Mesodermal cell (in vitro differentiated cells): Measurements from ENCODE around the gene IGF1R.

Experiments
- H3K27ac ChIP-seq: 2 replicates; pipeline ENCODE4 v1.7.0; 2013; ENCODE audit warnings: mild to moderate bottlenecking, low read depth, low read length, moderate library complexity; ENCODE audit not compliant: severe bottlenecking
- H3K36me3 ChIP-seq: 2 replicates; pipeline ENCODE4 v1.7.1; 2013; ENCODE audit warnings: mild to moderate bottlenecking, low read length, moderate library complexity; ENCODE audit not compliant: control insufficient read depth, insufficient read depth
- H3K4me1 ChIP-seq: one replicate; pipeline ENCODE4 v1.7.1; 2013; ENCODE audit warnings: mild to moderate bottlenecking, low read length; ENCODE audit not compliant: insufficient read depth, control insufficient read depth, poor library complexity, severe bottlenecking
- H3K4me3 ChIP-seq: 2 replicates; pipeline ENCODE4 v1.7.0; 2013; ENCODE audit warnings: low read length, control low read depth, mild to moderate bottlenecking; ENCODE audit not compliant: insufficient read depth, poor library complexity, severe bottlenecking; ENCODE audit errors: extremely low read depth
- H3K9me3 ChIP-seq: 2 replicates; pipeline ENCODE4 v1.7.1; 2013; ENCODE audit warnings: mild to moderate bottlenecking, low read length, moderate library complexity; ENCODE audit not compliant: control insufficient read depth
- WGBS, 2 experiments: methylation state at CpG; one replicate each; pipeline ENCODE4 v1.1.5; 2013; ENCODE audit warnings: missing lambda C conversion rate in 2 of 2; ENCODE audit not compliant: insufficient coverage in 2 of 2; 5-methylcytosine and 5-hydroxymethylcytosine counted together

IGF1R gene

DNA sequence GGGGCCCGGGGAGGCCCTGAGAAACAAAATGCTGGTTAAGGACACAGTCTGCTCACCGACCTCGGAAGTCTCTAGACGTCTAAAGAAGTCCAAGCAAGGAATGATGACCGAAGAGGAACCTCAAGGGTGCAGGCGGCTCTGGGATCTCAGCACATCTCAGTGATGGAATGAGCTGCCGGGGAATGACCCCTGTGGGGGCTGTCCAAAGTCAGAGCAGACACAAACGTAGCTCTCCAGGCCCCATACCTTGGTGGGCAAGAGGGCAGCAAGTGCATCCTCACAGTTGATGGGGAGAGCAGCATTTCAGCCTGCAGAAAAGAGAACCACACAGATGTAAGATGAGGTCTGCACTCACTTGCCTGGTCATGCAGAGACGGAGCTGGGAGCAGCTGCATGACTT is 129.1 kb downstream of the IGF1R start:
- peaks cover 35% of the 10 kb centered on the region for H3K4me1 ChIP-seq
- peaks cover 8% of the 10 kb centered on the region for H3K36me3 ChIP-seq
- H3K9me3 ChIP-seq: no peaks in the 10 kb centered on the region
- H3K27ac ChIP-seq: no peak overlapping the region
- H3K4me3 ChIP-seq: no peak overlapping the region
- WGBS, 2 experiments: 93 to 96% methylated on average over 9 of the region's 9 CpGs

DNA sequence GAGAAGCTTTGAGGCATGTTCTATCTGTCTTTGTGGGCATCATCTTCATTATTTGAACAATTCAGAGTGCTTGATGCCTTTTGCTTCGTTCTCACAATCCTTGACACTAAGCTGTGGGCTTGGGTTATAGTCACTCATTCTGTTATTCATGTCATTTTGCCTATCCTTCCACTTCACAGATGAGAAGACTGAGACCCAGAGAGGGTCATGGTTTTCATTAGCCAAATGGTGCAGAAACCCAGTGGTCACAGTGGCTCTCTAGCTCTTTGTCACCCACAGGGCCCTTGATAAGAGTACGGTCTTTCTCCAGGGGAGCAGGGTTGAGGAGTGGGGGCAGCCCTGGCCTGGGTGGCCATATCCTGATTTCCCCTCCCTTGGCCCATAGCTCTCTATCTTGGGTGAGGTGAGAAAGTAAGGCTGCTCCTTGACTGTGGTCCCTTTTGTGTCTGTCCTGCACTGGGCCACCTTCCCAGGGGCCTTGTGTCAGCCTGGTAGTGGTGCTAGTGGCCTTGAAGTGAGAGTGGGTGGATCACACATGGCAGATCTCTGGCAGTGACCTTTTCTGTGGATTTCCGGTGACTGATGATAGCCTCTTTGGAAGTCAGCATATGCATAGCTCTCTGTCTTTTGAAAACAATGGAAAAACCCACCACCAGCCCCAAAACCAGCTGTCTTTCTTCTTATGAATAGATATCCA is 130.1 kb downstream of the IGF1R start:
- Histone ChIP-seq H3K27ac (no peak overlapping the region), H3K36me3 (peaks cover 8% of the 10 kb centered on the region)
- 83 to 96% methylated on average over 1 to 2 of the region's 3 CpGs for WGBS, 2 experiments

DNA sequence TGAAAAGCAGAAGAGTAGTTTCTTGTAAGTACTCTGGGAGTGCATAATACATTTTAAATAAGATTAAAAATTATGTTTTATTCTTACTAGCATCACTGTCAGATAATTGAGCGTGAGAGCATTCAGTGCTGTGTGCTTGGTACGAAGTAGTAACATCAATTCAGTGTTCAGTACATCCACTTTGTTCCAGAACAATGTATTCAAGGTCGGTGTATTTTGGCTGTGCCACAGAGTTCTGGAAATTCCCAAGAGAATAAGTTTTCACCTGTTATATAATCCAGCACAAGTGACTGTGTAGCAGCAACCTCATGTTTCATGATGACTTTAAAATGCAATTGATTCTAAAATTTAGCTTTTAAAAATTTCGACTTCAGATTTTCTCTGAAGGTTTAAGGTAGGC is 130.6 kb downstream of the IGF1R start:
- Histone ChIP-seq H3K9me3 (no peaks in the 10 kb centered on the region), H3K4me3 (no peak overlapping the region), H3K27ac (peak overlapping the region; percentile 45), H3K36me3 (peaks cover 8% of the 10 kb centered on the region), H3K4me1 (peaks cover 31% of the 10 kb centered on the region)
- WGBS, 2 experiments: 100% methylated on average over 2 to 3 of the region's 4 CpGs

More for the DNA sequence above, 130.1 kb downstream of the IGF1R start:
- Histone ChIP-seq H3K9me3 (no peaks in the 10 kb centered on the region), H3K4me1 (peaks cover 35% of the 10 kb centered on the region), H3K4me3 (no peak overlapping the region)

DNA sequence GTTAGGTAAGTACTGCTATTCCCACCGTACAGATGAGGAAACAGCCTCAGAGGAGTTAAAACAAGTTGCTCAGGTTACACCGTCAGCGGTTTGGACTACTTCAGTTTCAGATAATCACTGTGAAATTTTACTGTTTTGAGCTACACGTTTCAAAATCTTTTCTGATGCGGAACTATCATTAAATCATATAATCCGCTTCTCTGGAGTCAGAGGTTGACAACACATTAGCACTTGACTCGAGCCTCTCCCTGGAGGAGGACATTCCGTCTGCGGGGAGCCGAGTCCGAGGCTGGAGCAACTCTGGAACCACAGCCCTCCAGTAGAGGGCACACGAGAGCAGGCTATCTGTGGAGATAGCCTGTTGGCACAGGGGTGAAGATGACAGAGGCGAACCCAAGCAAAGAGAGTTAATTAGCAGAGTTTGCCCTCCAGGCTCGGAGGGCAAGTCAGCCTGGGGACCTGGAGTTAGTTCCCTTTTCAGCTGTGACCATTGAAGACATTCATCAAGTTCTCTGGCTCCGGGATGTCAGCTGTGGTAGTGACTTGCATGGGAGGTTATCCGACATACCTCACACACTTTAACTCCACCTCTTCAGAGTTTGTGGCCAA is 131.2 kb downstream of the IGF1R start:
- 16 to 23% methylated on average over 12 to 14 of the region's 16 CpGs for WGBS, 2 experiments
- Histone ChIP-seq H3K9me3 (no peaks in the 10 kb centered on the region), H3K4me3 (no peak overlapping the region), H3K36me3 (peaks cover 8% of the 10 kb centered on the region), H3K4me1 (peaks cover 28% of the 10 kb centered on the region), H3K27ac (peak overlapping the region; percentile 45)

DNA sequence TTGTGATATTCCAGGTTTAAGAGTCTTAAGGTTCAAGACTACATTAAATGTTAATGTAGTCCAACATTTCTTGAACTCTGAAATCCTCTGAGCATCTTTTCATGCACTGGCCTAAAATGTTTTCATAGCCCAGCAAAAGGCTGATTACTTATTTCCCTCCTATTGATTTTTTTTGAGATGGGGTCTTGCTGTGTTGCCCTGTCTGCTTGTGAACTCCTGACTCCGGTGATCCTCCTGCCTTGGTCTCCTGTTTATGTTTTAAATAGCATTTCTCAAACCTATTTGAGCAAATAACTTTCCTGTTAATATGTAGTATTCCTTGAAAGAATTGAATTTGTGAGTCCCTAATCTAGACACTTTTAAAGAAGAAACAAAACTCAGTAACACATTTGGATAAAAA is 133.5 kb downstream of the IGF1R start:
- Histone ChIP-seq H3K36me3 (peaks cover 8% of the 10 kb centered on the region), H3K4me3 (no peak overlapping the region), H3K4me1 (peaks cover 35% of the 10 kb centered on the region), H3K27ac (no peak overlapping the region), H3K9me3 (no peaks in the 10 kb centered on the region)
- no CpG with 5 or more reads among the region's 1 CpG for WGBS, 2 experiments

DNA sequence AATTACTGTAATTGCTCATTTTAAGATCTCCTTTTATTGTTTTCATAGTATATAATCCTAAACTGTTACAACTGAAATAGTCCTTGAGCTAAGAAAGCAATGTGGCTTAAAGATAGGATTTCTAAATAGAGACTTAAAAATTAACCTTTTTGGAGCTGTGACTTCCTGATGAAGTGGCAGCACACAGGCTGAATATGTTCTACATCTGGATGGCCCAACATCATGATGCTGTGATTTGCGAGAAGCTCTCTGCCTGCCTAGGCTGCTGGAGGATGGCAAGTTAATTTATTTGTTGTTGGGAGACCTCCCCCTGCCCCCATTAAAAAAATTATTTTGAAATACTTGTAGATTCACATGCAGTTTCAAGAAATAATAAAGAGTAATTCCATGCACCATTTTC is 134.5 kb downstream of the IGF1R start:
- WGBS, 2 experiments: no CpG with 5 or more reads among the region's 1 CpG
- H3K9me3 ChIP-seq: no peaks in the 10 kb centered on the region
- H3K27ac ChIP-seq: no peak overlapping the region
- H3K4me1 ChIP-seq: peaks cover 41% of the 10 kb centered on the region
- H3K36me3 ChIP-seq: no peaks in the 10 kb centered on the region
- no peak overlapping the region for H3K4me3 ChIP-seq

GRCh38 chr15:98785431-98785806 is 137.1 kb downstream of the IGF1R start:
- Histone ChIP-seq H3K27ac (no peak overlapping the region), H3K36me3 (no peaks in the 10 kb centered on the region), H3K9me3 (no peaks in the 10 kb centered on the region), H3K4me3 (no peak overlapping the region), H3K4me1 (peaks cover 57% of the 10 kb centered on the region)
- 69 to 80% methylated on average over 2 to 3 of the region's 3 CpGs for WGBS, 2 experiments

DNA sequence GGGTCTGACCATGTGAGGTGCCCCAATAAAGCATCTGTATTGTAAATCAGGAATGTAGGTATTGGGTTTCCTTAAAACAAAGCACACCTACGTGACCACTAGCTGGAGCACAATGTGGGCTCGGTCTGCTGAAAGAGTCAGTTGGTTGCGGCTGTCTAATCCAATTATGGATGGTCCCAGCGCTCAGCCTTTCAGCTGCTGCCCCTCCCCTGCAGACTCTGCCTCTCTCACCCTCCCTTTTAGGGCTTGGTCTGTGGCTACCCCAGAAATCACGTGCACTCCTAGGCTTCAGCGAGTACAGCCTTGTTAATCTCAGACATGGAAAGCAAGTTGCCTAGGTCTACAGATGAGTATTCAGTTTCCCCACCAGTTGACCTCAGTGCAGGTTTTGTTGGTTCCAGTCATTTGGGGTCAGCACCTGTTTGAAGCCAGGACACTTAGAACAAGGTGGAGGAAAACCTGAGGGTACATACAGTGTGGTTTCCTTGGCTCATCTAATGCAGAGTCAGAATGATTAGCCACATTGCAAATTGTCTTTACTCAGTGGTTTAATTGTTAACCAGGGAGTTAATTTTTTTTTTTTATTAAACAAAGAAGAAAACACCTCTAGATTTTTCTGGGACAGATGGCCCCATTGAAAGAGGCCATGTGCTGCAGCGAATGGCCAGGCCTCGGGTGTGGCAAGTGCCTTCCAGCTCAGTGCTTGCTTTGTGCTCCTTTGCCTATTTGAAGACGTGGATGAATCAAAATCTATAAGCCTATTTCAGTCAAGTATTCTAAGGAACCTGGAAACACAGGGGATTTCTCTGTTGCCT is 137.7 kb downstream of the IGF1R start:
- H3K36me3 ChIP-seq: no peaks in the 10 kb centered on the region
- WGBS, 2 experiments: 60 to 72% methylated on average over 8 to 9 of the region's 9 CpGs
- H3K4me1 ChIP-seq: peaks cover 57% of the 10 kb centered on the region
- H3K4me3 ChIP-seq: no peak overlapping the region
- H3K9me3 ChIP-seq: no peaks in the 10 kb centered on the region
- no peak overlapping the region for H3K27ac ChIP-seq

DNA sequence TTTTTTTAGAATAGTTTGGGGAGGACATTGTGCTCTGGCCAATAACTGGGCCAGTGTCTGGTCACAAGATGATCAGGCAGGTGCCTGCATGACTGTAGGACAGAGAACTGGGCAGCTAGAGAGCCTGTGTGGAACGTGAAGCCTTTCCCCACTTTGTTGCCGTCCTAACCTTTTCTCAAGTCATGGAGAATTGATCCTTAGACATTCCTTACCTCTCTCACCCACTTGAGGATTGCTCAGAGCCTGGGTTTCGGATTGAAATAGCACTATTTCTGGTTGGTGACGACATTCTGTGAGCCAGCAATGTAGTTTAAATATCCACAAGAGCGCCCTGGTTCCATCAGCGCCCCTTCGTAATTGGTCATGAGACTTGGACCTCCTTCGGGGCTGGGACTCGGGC is 138.4 kb downstream of the IGF1R start:
- 95% methylated on average over 7 to 9 of the region's 9 CpGs for WGBS, 2 experiments
- H3K4me3 ChIP-seq: no peak overlapping the region
- H3K36me3 ChIP-seq: no peaks in the 10 kb centered on the region
- peaks cover 59% of the 10 kb centered on the region for H3K4me1 ChIP-seq
- no peaks in the 10 kb centered on the region for H3K9me3 ChIP-seq
- no peak overlapping the region for H3K27ac ChIP-seq

GRCh38 chr15:98787194-98787593 is 138.9 kb downstream of the IGF1R start:
- Histone ChIP-seq H3K4me1 (peaks cover 62% of the 10 kb centered on the region), H3K4me3 (no peak overlapping the region), H3K36me3 (no peaks in the 10 kb centered on the region), H3K27ac (no peak overlapping the region), H3K9me3 (no peaks in the 10 kb centered on the region)
- no CpG with 5 or more reads among the region's 2 CpGs for WGBS, 2 experiments
